HepG2 (cell line): Measurements from ENCODE around the gene FGD2. TPM values are rescaled to one million over a fixed set of nuclear protein-coding genes. Genes with fewer than 3 reads are reported as not detected.

ENCODE experiments used
- ATF7-NPFF ChIP-seq: sonication (generic); formaldehyde crosslinking; IDR thresholded peaks from 2 replicates; pipeline ENCODE4 v1.8.1; 2023; ENCODE audit warnings: mild to moderate bottlenecking, low read depth, missing genetic modification reagents, moderate library complexity
- CREB1 ChIP-seq, 2 experiments: fragments of 450-650 bp in 1 of 2; IDR thresholded peaks; 2 replicates each; pipeline ENCODE4 v1.6.1; 2016 to 2017; ENCODE audit warnings: control low read depth in 1 of 2, mild to moderate bottlenecking in 1 of 2, missing compliant biosample characterization in 1 of 2, missing genetic modification characterization in 1 of 2
- CSRNP2 ChIP-seq: sonication (generic); formaldehyde crosslinking; conservative IDR thresholded peaks from 2 replicates; pipeline ENCODE4 v1.8.0; 2022; ENCODE audit warnings: low read depth, missing genetic modification reagents
- FOXP1 ChIP-seq, 2 experiments: fragments of 450-650 bp in 1 of 2; IDR thresholded peaks; 2 replicates each; pipeline ENCODE4 v1.6.1; 2017 to 2018; ENCODE audit warnings: antibody characterized with exemption in 1 of 2
- HDAC2 ChIP-seq: sonication (generic); formaldehyde crosslinking; IDR thresholded peaks from 2 replicates; pipeline ENCODE4 v1.4.0; 2020; ENCODE audit warnings: missing genetic modification reagents
- HES4 ChIP-seq: sonication (generic); formaldehyde crosslinking; IDR thresholded peaks from 2 replicates; pipeline ENCODE4 v1.9.0; 2021; ENCODE audit warnings: mild to moderate bottlenecking, missing genetic modification reagents, borderline replicate concordance
- HOXA5 ChIP-seq: sonication (generic); formaldehyde crosslinking; IDR thresholded peaks from 2 replicates; pipeline ENCODE4 v1.4.0; 2020; ENCODE audit warnings: missing genetic modification reagents
- MXD1 ChIP-seq: sonication (generic); formaldehyde crosslinking; IDR thresholded peaks from 2 replicates; pipeline ENCODE4 v1.4.0; 2020; ENCODE audit warnings: mild to moderate bottlenecking, missing genetic modification reagents
- NCOA1 ChIP-seq: sonication (generic); formaldehyde crosslinking; IDR thresholded peaks from 2 replicates; pipeline ENCODE4 v1.9.0; 2021; ENCODE audit warnings: missing genetic modification reagents
- NFYB ChIP-seq: sonication (generic); formaldehyde crosslinking; IDR thresholded peaks from 2 replicates; pipeline ENCODE4 v1.4.0; 2020; ENCODE audit warnings: missing genetic modification reagents
- PAF1 ChIP-seq: IDR thresholded peaks from 2 replicates; pipeline ENCODE4 v1.6.1; 2016; ENCODE audit warnings: missing genetic modification reagents, missing compliant biosample characterization
- RAD21 ChIP-seq: fragments of 450-650 bp; formaldehyde crosslinking; IDR thresholded peaks from 2 replicates; pipeline ENCODE4 v1.5.0; 2020; ENCODE audit warnings: mild to moderate bottlenecking
- RAD51 ChIP-seq: fragments of 450-650 bp; IDR thresholded peaks from 2 replicates; pipeline ENCODE4 v1.6.1; 2016; ENCODE audit warnings: borderline replicate concordance
- RBAK ChIP-seq: sonication (generic); formaldehyde crosslinking; IDR thresholded peaks from 2 replicates; pipeline ENCODE4 v1.5.1; 2020; ENCODE audit warnings: mild to moderate bottlenecking, missing genetic modification reagents
- RCOR2 ChIP-seq: IDR thresholded peaks from 2 replicates; pipeline ENCODE4 v1.6.1; 2016; ENCODE audit warnings: missing biosample characterization, missing genetic modification reagents
- REXO4 ChIP-seq: sonication (generic); formaldehyde crosslinking; IDR thresholded peaks from 2 replicates; pipeline ENCODE4 v1.8.0; 2022; ENCODE audit warnings: missing genetic modification reagents, mild to moderate bottlenecking, borderline replicate concordance
- SMARCE1 ChIP-seq: fragments of 450-650 bp; IDR thresholded peaks from 2 replicates; pipeline ENCODE4 v1.6.1; 2017; ENCODE audit warnings: borderline replicate concordance
- ZNF253 ChIP-seq: sonication (generic); formaldehyde crosslinking; IDR thresholded peaks from 2 replicates; pipeline ENCODE4 v1.8.0; 2022; ENCODE audit warnings: mild to moderate bottlenecking, missing genetic modification reagents, borderline replicate concordance
- ZNF281 ChIP-seq: sonication (generic); formaldehyde crosslinking; IDR thresholded peaks from 2 replicates; pipeline ENCODE4 v1.4.0; 2020; ENCODE audit warnings: missing genetic modification reagents, borderline replicate concordance
- ZNF34 ChIP-seq: sonication (generic); formaldehyde crosslinking; IDR thresholded peaks from 2 replicates; pipeline ENCODE4 v1.4.0; 2020; ENCODE audit warnings: mild to moderate bottlenecking, missing genetic modification reagents, borderline replicate concordance
- ZNF549 ChIP-seq: sonication (generic); formaldehyde crosslinking; IDR thresholded peaks from 2 replicates; pipeline ENCODE4 v1.5.0; 2020; ENCODE audit warnings: missing genetic modification reagents
- ZNF552 ChIP-seq: sonication (generic); formaldehyde crosslinking; IDR thresholded peaks from 2 replicates; pipeline ENCODE4 v1.9.0; 2022; ENCODE audit warnings: missing genetic modification reagents, mild to moderate bottlenecking, borderline replicate concordance
- ZNF614 ChIP-seq: IDR thresholded peaks from 2 replicates; pipeline ENCODE4 v1.6.1; 2018; ENCODE audit warnings: missing biosample characterization, missing genetic modification reagents, inconsistent platforms, borderline replicate concordance
- ZNF773 ChIP-seq: sonication (generic); formaldehyde crosslinking; IDR thresholded peaks from 2 replicates; pipeline ENCODE4 v1.4.0; 2020; ENCODE audit warnings: missing genetic modification reagents, borderline replicate concordance
- ZSCAN29 ChIP-seq: sonication (generic); formaldehyde crosslinking; conservative IDR thresholded peaks from 2 replicates; pipeline ENCODE4 v1.4.0; 2020; ENCODE audit warnings: mild to moderate bottlenecking, missing genetic modification reagents
- polyA plus RNA-seq, 8 experiments: library from polyadenylated mRNA; depleted of rRNA in 3 of 8; stranded (reverse) in 7 of 8; unstranded in 1 of 8; fragments of >200 nt; fragmentation: Illumina TruSeq in 4 of 8; extraction: Trizol in 4 of 8; gene quantifications; 2 replicates each; pipeline versions ENCODE4 v1.2.1 to v1.2.3, GENCODE V29; 2011 to 2016; ENCODE audit warnings: low read depth in 4 of 8, missing spikeins in 1 of 8, mixed read lengths in 1 of 8; ENCODE audit not compliant: insufficient read depth in 1 of 8
- total RNA-seq, 5 experiments: library from RNA; depleted of rRNA; stranded (reverse); fragments of >200 nt; fragmentation: Illumina TruSeq; extraction: Trizol; gene quantifications; 2 replicates each; pipeline ENCODE4 v1.2.3, GENCODE V29; 2016; ENCODE audit warnings: low read depth in 1 of 5

FGD2 gene
- total and polyA plus RNA-seq, 2 of the 13 experiments (the other 11 are each of a cell fraction or from before 2014, with no cell fraction given), result not detected

GRCh38 chr6:37059344-37060194 is 54.1 kb downstream of the FGD2 start (continued):
- TF ChIP-seq FOXP1 (IDR thresholded peaks at IDR 0.05), result peak; percentile 67; the same call in 1 of the 2 replicates
- TF ChIP-seq FOXP1 (CRISPR knock-in tag; IDR thresholded peaks at IDR 0.05), result peak; percentile 81
- no peak for TF ChIP-seq ZNF549 (CRISPR knock-in tag)
- peak; percentile 88 for TF ChIP-seq HDAC2
- TF ChIP-seq NCOA1 (CRISPR knock-in tag), result peak; percentile 65; the same call in 1 of the 2 replicates
- peak; percentile 87 for TF ChIP-seq RCOR2
- TF ChIP-seq MXD1, result peak; percentile 56; the same call in 1 of the 2 replicates
- TF ChIP-seq NFYB (CRISPR knock-in tag), result peak; percentile 33; the same call in 1 of the 2 replicates
- peak; percentile 96 for TF ChIP-seq RAD21 (CRISPR knock-in tag)
- TF ChIP-seq PAF1, result 0 out of 2 replicates have a peak, but pooled peaks have one; percentile 20
- 0 out of 2 replicates have a peak, but pooled peaks have one; percentile 20 for TF ChIP-seq ATF7-NPFF (CRISPR knock-in tag)
- TF ChIP-seq ZNF614, result peak; percentile 32; the same call in 1 of the 2 replicates
- no peak for TF ChIP-seq RAD51
- no peak for TF ChIP-seq REXO4 (CRISPR knock-in tag)
- no peak for TF ChIP-seq SMARCE1
- TF ChIP-seq ZNF552 (CRISPR knock-in tag), result no peak
- TF ChIP-seq HES4 (CRISPR knock-in tag), result 0 out of 2 replicates have a peak, but pooled peaks have one; percentile 47
- TF ChIP-seq HOXA5 (CRISPR knock-in tag), result peak; percentile 29; the same call in 1 of the 2 replicates
- TF ChIP-seq ZNF253 (CRISPR knock-in tag), result no peak
- TF ChIP-seq ZNF773 (CRISPR knock-in tag), result peak; percentile 57; the same call in 1 of the 2 replicates
- TF ChIP-seq CREB1 (IDR thresholded peaks at IDR 0.05), result no peak
- no peak for TF ChIP-seq CREB1 (CRISPR knock-in tag; IDR thresholded peaks at IDR 0.05)
- no peak; the same call in 1 of the 2 replicates for TF ChIP-seq ZSCAN29 (CRISPR knock-in tag)
- no peak for TF ChIP-seq CSRNP2 (CRISPR knock-in tag)
- TF ChIP-seq ZNF34 (CRISPR knock-in tag), result no peak
- no peak for TF ChIP-seq RBAK (CRISPR knock-in tag)
- peak; percentile 69 for TF ChIP-seq ZNF281 (CRISPR knock-in tag)
